SU-DHL-6 (cell line): ENCODE measurements around the gene SLC9A9.

Experiments used
- EZH2phosphoT487 ChIP-seq: fragments of 200-600 bp; sonication (generic), shearing (Covaris generic); conservative IDR thresholded peaks from 2 replicates; pipeline ENCODE4 v1.6.1; 2018; ENCODE audit warnings: mild to moderate bottlenecking, antibody characterized with exemption, low read length, moderate library complexity, mixed read lengths
- TF ChIP-seq, protein P1 (sequence below): fragments of 200-600 bp; sonication (generic); IDR thresholded peaks from one replicate; pipeline ENCODE4 v1.5.1; 2017; ENCODE audit warnings: antibody characterized with exemption, mild to moderate bottlenecking, low read length, moderate library complexity; ENCODE audit not compliant: insufficient read depth, poor library complexity, severe bottlenecking

DNA sequence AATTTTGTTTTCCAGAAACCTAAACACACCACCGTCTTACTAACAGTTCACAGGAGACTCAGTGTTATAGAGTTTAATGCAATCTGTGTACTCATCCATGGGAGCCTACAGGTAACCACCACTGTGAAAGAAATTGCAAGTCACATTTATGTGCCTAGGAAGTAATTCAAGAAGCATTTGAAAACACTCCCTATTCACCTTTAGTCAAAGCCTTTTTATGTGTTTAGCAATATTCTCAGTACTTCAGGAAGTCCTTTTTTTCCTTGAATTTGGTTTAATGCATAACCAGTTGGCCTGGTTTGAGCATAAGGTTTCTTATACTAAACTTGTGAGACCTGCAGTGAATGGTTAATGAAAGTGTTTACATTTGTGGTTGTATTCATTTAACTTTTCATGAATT is 382.6 kb downstream of the SLC9A9 start:
- TF ChIP-seq, protein P1, sequence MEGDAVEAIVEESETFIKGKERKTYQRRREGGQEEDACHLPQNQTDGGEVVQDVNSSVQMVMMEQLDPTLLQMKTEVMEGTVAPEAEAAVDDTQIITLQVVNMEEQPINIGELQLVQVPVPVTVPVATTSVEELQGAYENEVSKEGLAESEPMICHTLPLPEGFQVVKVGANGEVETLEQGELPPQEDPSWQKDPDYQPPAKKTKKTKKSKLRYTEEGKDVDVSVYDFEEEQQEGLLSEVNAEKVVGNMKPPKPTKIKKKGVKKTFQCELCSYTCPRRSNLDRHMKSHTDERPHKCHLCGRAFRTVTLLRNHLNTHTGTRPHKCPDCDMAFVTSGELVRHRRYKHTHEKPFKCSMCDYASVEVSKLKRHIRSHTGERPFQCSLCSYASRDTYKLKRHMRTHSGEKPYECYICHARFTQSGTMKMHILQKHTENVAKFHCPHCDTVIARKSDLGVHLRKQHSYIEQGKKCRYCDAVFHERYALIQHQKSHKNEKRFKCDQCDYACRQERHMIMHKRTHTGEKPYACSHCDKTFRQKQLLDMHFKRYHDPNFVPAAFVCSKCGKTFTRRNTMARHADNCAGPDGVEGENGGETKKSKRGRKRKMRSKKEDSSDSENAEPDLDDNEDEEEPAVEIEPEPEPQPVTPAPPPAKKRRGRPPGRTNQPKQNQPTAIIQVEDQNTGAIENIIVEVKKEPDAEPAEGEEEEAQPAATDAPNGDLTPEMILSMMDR, result no peak
- no peak for TF ChIP-seq EZH2phosphoT487
